Measurements from ENCODE around the gene AMOT.

- TF ChIP-seq CTCF (IDR thresholded peaks at IDR 0.05) (no peak), EZH2 (IDR thresholded peaks at IDR 0.05; ENCODE audit: borderline replicate concordance, insufficient read depth, low read depth, low read length, poor library complexity, severe bottlenecking) (no peak)
Measured at GRCh38 chrX:112779139-112779538, 61.5 kb downstream of the AMOT start.

Measured in B cell (primary cell).